ENCODE results near the gene TMEM14B. TPM values are rescaled to one million over a fixed set of nuclear protein-coding genes. Genes with fewer than 3 reads are reported as not detected.
"Not testable (repeated sequence)": the region's sequence is repeated elsewhere in the genome, so short reads cannot be mapped to it uniquely, and the experiment has no call there.

The TMEM14B gene
- total and polyA plus RNA-seq, 5 donors from 2014 or later: 48.8 to 219 (median 206) TPM

- peak overlapping the region; percentile 95 to 98 (median 97) for H3K27ac Mint-ChIP-seq
- Histone ChIP-seq H3K4me3 (ENCODE audit: low read depth, low read length) (peak overlapping the region; percentile 87), H3K36me3 (ENCODE audit: control insufficient read depth, insufficient read depth, low read length) (peaks cover 19% of the 10 kb centered on the region), H3K27ac (ENCODE audit: insufficient read depth, low read length, poor library complexity, severe bottlenecking) (peak overlapping the region; percentile 77), H3K4me1 (ENCODE audit: control insufficient read depth, insufficient read depth, low read length, poor library complexity, severe bottlenecking) (peaks cover 36% of the 10 kb centered on the region), H3K9me3 (ENCODE audit: control insufficient read depth in 2 of 2, low read length in 2 of 2) (no peaks in the 10 kb centered on the region), H3K27me3 (ENCODE audit: control insufficient read depth, insufficient read depth, low read length) (no peaks in the 10 kb centered on the region)
- peak overlapping the region; percentile 95 to 98 (median 97) for H3K4me3 Mint-ChIP-seq
- H3K9me3 Mint-ChIP-seq: no peaks in the 10 kb centered on the region
- ATAC-seq (ENCODE audit: low read depth in 2 of 2): no peak
- H3K27me3 Mint-ChIP-seq: no peaks in the 10 kb centered on the region
- peaks cover 14% of the 10 kb centered on the region for H3K36me3 Mint-ChIP-seq
- DNase-seq: peak in 1 of 3 donors; percentile 7
- H3K4me1 Mint-ChIP-seq: peaks cover 18 to 68% (median 46%) of the 10 kb centered on the region in 4 donors
Measured at GRCh38 chr6:10746915-10747250, 722 bp upstream of the TMEM14B start.

DNA sequence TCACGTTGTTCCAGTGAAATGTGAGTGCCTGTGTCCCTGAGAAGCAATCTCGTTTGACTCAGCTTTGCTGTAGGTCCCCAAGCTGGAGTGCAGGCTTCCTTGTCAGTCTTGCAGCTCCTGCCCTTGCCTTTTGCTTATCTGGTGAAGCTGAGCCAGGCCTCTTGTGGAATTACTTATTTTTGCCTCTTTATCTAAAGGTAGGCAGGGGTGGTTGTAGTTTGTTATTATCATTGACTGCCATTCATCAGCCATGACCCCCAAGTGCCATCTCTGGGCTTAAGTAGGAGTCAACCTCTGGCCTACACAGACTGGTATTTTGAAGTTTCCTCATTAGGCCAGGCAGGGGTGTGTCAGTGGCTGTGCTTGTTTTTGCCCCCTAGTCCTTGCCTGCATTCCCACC is 2.1 kb downstream of the TMEM14B start:
- peaks cover 36% of the 10 kb centered on the region for H3K4me1 ChIP-seq (ENCODE audit: control insufficient read depth, insufficient read depth, low read length, poor library complexity, severe bottlenecking)
- peaks cover 0 to 2% (median 0%) of the 10 kb centered on the region in 7 donors for H3K9me3 Mint-ChIP-seq
- peaks cover 42% of the 10 kb centered on the region for H3K36me3 ChIP-seq (ENCODE audit: control insufficient read depth, insufficient read depth, low read length)
- ATAC-seq (ENCODE audit: low read depth in 2 of 2): no peak
- H3K27ac Mint-ChIP-seq: peak overlapping the region in 2 of 3 donors; percentile 88 to 98
- H3K4me1 Mint-ChIP-seq: peaks cover 22 to 86% (median 58%) of the 10 kb centered on the region in 4 donors
- no peaks in the 10 kb centered on the region for H3K27me3 ChIP-seq (ENCODE audit: control insufficient read depth, insufficient read depth, low read length)
- no peaks in the 10 kb centered on the region for H3K27me3 Mint-ChIP-seq
- H3K4me3 ChIP-seq (ENCODE audit: low read depth, low read length): peak overlapping the region; percentile 88
- no peak for DNase-seq
- H3K36me3 Mint-ChIP-seq: peaks cover 28% of the 10 kb centered on the region
- H3K4me3 Mint-ChIP-seq: peak overlapping the region; percentile 11 to 98 (median 96)
- H3K27ac ChIP-seq (ENCODE audit: insufficient read depth, low read length, poor library complexity, severe bottlenecking): no peak overlapping the region
- no peaks in the 10 kb centered on the region for H3K9me3 ChIP-seq (ENCODE audit: control insufficient read depth in 2 of 2, low read length in 2 of 2)

GRCh38 chr6:10750568-10750967 is 3.0 kb downstream of the TMEM14B start:
- not testable (repeated sequence) for H3K27ac Mint-ChIP-seq; DNase-seq; ATAC-seq (ENCODE audit: low read depth in 2 of 2); H3K27me3 Mint-ChIP-seq; H3K9me3 Mint-ChIP-seq; H3K27me3 ChIP-seq (ENCODE audit: control insufficient read depth, insufficient read depth, low read length); H3K27ac ChIP-seq (ENCODE audit: insufficient read depth, low read length, poor library complexity, severe bottlenecking); H3K9me3 ChIP-seq (ENCODE audit: control insufficient read depth in 2 of 2, low read length in 2 of 2); H3K4me3 ChIP-seq (ENCODE audit: low read depth, low read length)
- Mint-ChIP-seq H3K4me3 (peak overlapping the region in 2 of 4 donors; percentile 94 to 98), H3K36me3 (peaks cover 36% of the 10 kb centered on the region), H3K4me1 (peaks cover 29 to 87% (median 61%) of the 10 kb centered on the region in 4 donors)
- peaks cover 49% of the 10 kb centered on the region for H3K36me3 ChIP-seq (ENCODE audit: control insufficient read depth, insufficient read depth, low read length)
- peaks cover 36% of the 10 kb centered on the region for H3K4me1 ChIP-seq (ENCODE audit: control insufficient read depth, insufficient read depth, low read length, poor library complexity, severe bottlenecking)

- not testable (repeated sequence) for H3K27me3 Mint-ChIP-seq; H3K27ac Mint-ChIP-seq; H3K27ac ChIP-seq (ENCODE audit: insufficient read depth, low read length, poor library complexity, severe bottlenecking); H3K27me3 ChIP-seq (ENCODE audit: control insufficient read depth, insufficient read depth, low read length); ATAC-seq (ENCODE audit: low read depth in 2 of 2); H3K9me3 Mint-ChIP-seq; H3K4me3 ChIP-seq (ENCODE audit: low read depth, low read length); H3K9me3 ChIP-seq (ENCODE audit: control insufficient read depth in 2 of 2, low read length in 2 of 2); DNase-seq
- Mint-ChIP-seq H3K4me1 (peaks cover 25 to 81% (median 57%) of the 10 kb centered on the region in 4 donors), H3K4me3 (peak overlapping the region in 1 of 4 donors; percentile 98), H3K36me3 (peaks cover 46% of the 10 kb centered on the region)
- Histone ChIP-seq H3K36me3 (ENCODE audit: control insufficient read depth, insufficient read depth, low read length) (peaks cover 60% of the 10 kb centered on the region), H3K4me1 (ENCODE audit: control insufficient read depth, insufficient read depth, low read length, poor library complexity, severe bottlenecking) (peaks cover 32% of the 10 kb centered on the region)
Measured at GRCh38 chr6:10751757-10752156, 4.2 kb downstream of the TMEM14B start.

- no peak for ATAC-seq (ENCODE audit: low read depth in 2 of 2)
- DNase-seq: no peak
- Mint-ChIP-seq H3K36me3 (peaks cover 64% of the 10 kb centered on the region), H3K4me3 (no peak overlapping the region), H3K27ac (peak overlapping the region in 2 of 3 donors; percentile 32 to 53), H3K4me1 (peaks cover 22 to 50% (median 40%) of the 10 kb centered on the region in 4 donors), H3K9me3 (peaks cover 0 to 2% (median 0%) of the 10 kb centered on the region in 7 donors), H3K27me3 (no peaks in the 10 kb centered on the region)
- Histone ChIP-seq H3K27ac (ENCODE audit: insufficient read depth, low read length, poor library complexity, severe bottlenecking) (no peak overlapping the region), H3K4me1 (ENCODE audit: control insufficient read depth, insufficient read depth, low read length, poor library complexity, severe bottlenecking) (peaks cover 3% of the 10 kb centered on the region), H3K36me3 (ENCODE audit: control insufficient read depth, insufficient read depth, low read length) (peaks cover 63% of the 10 kb centered on the region), H3K9me3 (ENCODE audit: control insufficient read depth in 2 of 2, low read length in 2 of 2) (no peaks in the 10 kb centered on the region), H3K27me3 (ENCODE audit: control insufficient read depth, insufficient read depth, low read length) (no peaks in the 10 kb centered on the region), H3K4me3 (ENCODE audit: low read depth, low read length) (no peak overlapping the region)
Measured at GRCh38 chr6:10756085-10756484, 8.5 kb downstream of the TMEM14B start.

GRCh38 chr6:10759312-10759839 is 11.8 kb downstream of the TMEM14B start:
- Histone ChIP-seq H3K27me3 (ENCODE audit: control insufficient read depth, insufficient read depth, low read length) (no peaks in the 10 kb centered on the region), H3K36me3 (ENCODE audit: control insufficient read depth, insufficient read depth, low read length) (peaks cover 35% of the 10 kb centered on the region), H3K4me3 (ENCODE audit: low read depth, low read length) (no peak overlapping the region), H3K27ac (ENCODE audit: insufficient read depth, low read length, poor library complexity, severe bottlenecking) (no peak overlapping the region), H3K9me3 (ENCODE audit: control insufficient read depth in 2 of 2, low read length in 2 of 2) (no peaks in the 10 kb centered on the region), H3K4me1 (ENCODE audit: control insufficient read depth, insufficient read depth, low read length, poor library complexity, severe bottlenecking) (no peaks in the 10 kb centered on the region)
- Mint-ChIP-seq H3K4me1 (peaks cover 20 to 27% (median 22%) of the 10 kb centered on the region in 4 donors), H3K27ac (peak overlapping the region in 1 of 3 donors; percentile 13), H3K36me3 (peaks cover 53% of the 10 kb centered on the region), H3K4me3 (peak overlapping the region in 1 of 4 donors; percentile 47), H3K9me3 (no peaks in the 10 kb centered on the region), H3K27me3 (no peaks in the 10 kb centered on the region)
- DNase-seq (peak in 1 of 3 donors; percentile 61), ATAC-seq (ENCODE audit: low read depth in 2 of 2) (no peak)

DNA sequence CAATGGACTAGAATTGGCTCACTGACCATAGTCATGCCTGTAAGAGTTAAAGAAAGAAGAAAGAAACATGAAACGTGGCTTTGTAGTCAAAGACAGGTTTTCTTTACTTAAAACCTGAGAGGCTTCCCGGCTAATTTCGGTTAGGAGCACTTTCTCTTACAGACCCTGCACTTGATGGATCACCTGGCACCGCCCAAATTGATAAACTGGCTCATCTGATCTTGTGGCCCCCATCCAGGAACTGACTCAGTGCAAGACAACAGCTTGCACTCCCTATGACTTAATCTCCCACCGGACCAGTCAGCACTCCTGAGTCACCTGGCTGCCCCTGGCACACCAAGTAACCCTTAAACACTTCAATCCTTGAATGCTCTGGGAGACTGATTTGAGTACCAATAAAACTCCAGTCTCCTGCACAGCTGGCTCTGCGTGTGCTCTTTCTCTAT is 12.3 kb downstream of the TMEM14B start:
- H3K4me1 ChIP-seq (ENCODE audit: control insufficient read depth, insufficient read depth, low read length, poor library complexity, severe bottlenecking): no peaks in the 10 kb centered on the region
- no peaks in the 10 kb centered on the region for H3K9me3 ChIP-seq (ENCODE audit: control insufficient read depth in 2 of 2, low read length in 2 of 2)
- no peak overlapping the region for H3K27ac ChIP-seq (ENCODE audit: insufficient read depth, low read length, poor library complexity, severe bottlenecking)
- Mint-ChIP-seq H3K27me3 (no peaks in the 10 kb centered on the region), H3K4me1 (peaks cover 14 to 23% (median 19%) of the 10 kb centered on the region in 4 donors), H3K27ac (peak overlapping the region in 1 of 3 donors; percentile 17), H3K36me3 (peaks cover 48% of the 10 kb centered on the region), H3K4me3 (no peak overlapping the region), H3K9me3 (no peaks in the 10 kb centered on the region)
- no peak for ATAC-seq (ENCODE audit: low read depth in 2 of 2)
- no peak overlapping the region for H3K4me3 ChIP-seq (ENCODE audit: low read depth, low read length)
- no peaks in the 10 kb centered on the region for H3K27me3 ChIP-seq (ENCODE audit: control insufficient read depth, insufficient read depth, low read length)
- no peak for DNase-seq
- peaks cover 31% of the 10 kb centered on the region for H3K36me3 ChIP-seq (ENCODE audit: control insufficient read depth, insufficient read depth, low read length)

- Mint-ChIP-seq H3K36me3 (peaks cover 25% of the 10 kb centered on the region), H3K27me3 (no peaks in the 10 kb centered on the region)
- no peak for ATAC-seq (ENCODE audit: low read depth in 2 of 2)
Measured at GRCh38 chr6:10763006-10763405, 15.4 kb downstream of the TMEM14B start.

More at GRCh38 chr6:10763006-10763405, 15.4 kb downstream of the TMEM14B start:
- H3K4me1 ChIP-seq (ENCODE audit: control insufficient read depth, insufficient read depth, low read length, poor library complexity, severe bottlenecking): no peaks in the 10 kb centered on the region
- H3K27me3 ChIP-seq (ENCODE audit: control insufficient read depth, insufficient read depth, low read length): no peaks in the 10 kb centered on the region
- no peak for DNase-seq
- H3K4me3 ChIP-seq (ENCODE audit: low read depth, low read length): no peak overlapping the region
- no peak overlapping the region for H3K27ac Mint-ChIP-seq
- no peaks in the 10 kb centered on the region for H3K9me3 ChIP-seq (ENCODE audit: control insufficient read depth in 2 of 2, low read length in 2 of 2)
- H3K4me1 Mint-ChIP-seq: peaks cover 6 to 14% (median 11%) of the 10 kb centered on the region in 4 donors
- H3K27ac ChIP-seq (ENCODE audit: insufficient read depth, low read length, poor library complexity, severe bottlenecking): no peak overlapping the region
- no peaks in the 10 kb centered on the region for H3K9me3 Mint-ChIP-seq
- H3K4me3 Mint-ChIP-seq: no peak overlapping the region
- H3K36me3 ChIP-seq (ENCODE audit: control insufficient read depth, insufficient read depth, low read length): peaks cover 4% of the 10 kb centered on the region

Measured in CD4-positive, CD25-positive, alpha-beta regulatory T cell (primary cell).